SKM-1 (cell line): ENCODE data around the gene CIBAR2.
"Not testable (repeated sequence)": the region's sequence is repeated elsewhere in the genome, so short reads cannot be mapped to it uniquely, and the experiment has no call there.

Experiments used
- DNase-seq: peaks from one replicate; lab custom pipeline; 2025; ENCODE audit not compliant: unreplicated experiment; lab: John Stamatoyannopoulos, UW

Gene CIBAR2

GRCh38 chr16:85128079-85128837 is 16.0 kb upstream of the CIBAR2 start:
- DNase-seq = no peak

GRCh38 chr16:85127379-85127723 is 15.1 kb upstream of the CIBAR2 start:
- no peak for DNase-seq

- no peak for DNase-seq
Measured at GRCh38 chr16:85126705-85127378, 14.6 kb upstream of the CIBAR2 start.

GRCh38 chr16:85126394-85126704 is 14.1 kb upstream of the CIBAR2 start:
- DNase-seq = no peak

GRCh38 chr16:85125570-85126393 is 13.5 kb upstream of the CIBAR2 start:
- DNase-seq = no peak

- DNase-seq = no peak
Measured at GRCh38 chr16:85124636-85125346, 12.5 kb upstream of the CIBAR2 start.

- DNase-seq = no peak
Measured at GRCh38 chr16:85123891-85124635, 11.8 kb upstream of the CIBAR2 start.

- not testable (repeated sequence) for DNase-seq
Measured at GRCh38 chr16:85123441-85123840, 11.2 kb upstream of the CIBAR2 start.

- no peak for DNase-seq
Measured at GRCh38 chr16:85120006-85120340, 7.7 kb upstream of the CIBAR2 start.

GRCh38 chr16:85117418-85117817 is 5.1 kb upstream of the CIBAR2 start:
- DNase-seq = no peak

GRCh38 chr16:85114909-85115567 is 2.8 kb upstream of the CIBAR2 start:
- peak; percentile 37 for DNase-seq

- no peak for DNase-seq
Measured at GRCh38 chr16:85113913-85114312, 1.6 kb upstream of the CIBAR2 start.

GRCh38 chr16:85113168-85113733 is 979 bp upstream of the CIBAR2 start:
- no peak for DNase-seq

- no peak for DNase-seq
Measured at GRCh38 chr16:85111184-85111583, 1.1 kb downstream of the CIBAR2 start.

- no peak for DNase-seq
Measured at GRCh38 chr16:85110105-85110504, 2.2 kb downstream of the CIBAR2 start.

- no peak for DNase-seq
Measured at GRCh38 chr16:85107532-85107931, 4.7 kb downstream of the CIBAR2 start.

GRCh38 chr16:85107083-85107482 is 5.2 kb downstream of the CIBAR2 start:
- no peak for DNase-seq

- DNase-seq = no peak
Measured at GRCh38 chr16:85105475-85105874, 6.8 kb downstream of the CIBAR2 start.

GRCh38 chr16:85104821-85105391 is 7.4 kb downstream of the CIBAR2 start:
- peak; percentile 21 for DNase-seq

- no peak for DNase-seq
Measured at GRCh38 chr16:85104147-85104546, 8.1 kb downstream of the CIBAR2 start.
